Spleen (tissue), 11 donors: Measurements from ENCODE around the gene MRPS5. TPM values are rescaled to one million over a fixed set of nuclear protein-coding genes. Genes with fewer than 3 reads are reported as not detected.

Source experiments
- DNase-seq: peaks from one replicate; pipeline ENCODE4 v3.0.0-alpha.2; 2020
- H3K27ac ChIP-seq, 8 donors: fragments of 200-600 bp; sonication (generic) in 7 of 8; 1 replicate in 4 of 8; 2 replicates in 4 of 8; pipeline versions ENCODE4 v1.5.0 to v1.8.0; 2016 to 2021; ENCODE audit warnings: inconsistent platforms in 4 of 8, mild to moderate bottlenecking in 4 of 8, moderate library complexity in 1 of 8
- H3K27me3 ChIP-seq, 7 donors: fragments of 200-600 bp; sonication (generic) in 6 of 7; replicated peaks in 1 of 7; 1 replicate in 4 of 7; 2 replicates in 3 of 7; pipeline versions ENCODE4 v1.5.0 to v1.8.0; 2016 to 2021; ENCODE audit warnings: inconsistent platforms in 3 of 7, mild to moderate bottlenecking in 1 of 7
- H3K36me3 ChIP-seq, 6 donors: fragments of 200-600 bp; sonication (generic) in 5 of 6; 1 replicate in 4 of 6; 2 replicates in 2 of 6; pipeline versions ENCODE4 v1.5.0 to v1.8.0; 2016 to 2021; ENCODE audit warnings: inconsistent platforms in 2 of 6
- H3K4me1 ChIP-seq, 6 donors: fragments of 200-600 bp; sonication (generic) in 5 of 6; 1 replicate in 3 of 6; 2 replicates in 3 of 6; pipeline versions ENCODE4 v1.5.0 to v1.8.0; 2016 to 2021; ENCODE audit warnings: inconsistent platforms in 3 of 6
- H3K4me3 ChIP-seq, 8 donors: fragments of 200-600 bp; sonication (generic) in 7 of 8; 1 replicate in 4 of 8; 2 replicates in 4 of 8; pipeline versions ENCODE4 v1.5.0 to v1.8.0; 2016 to 2021; ENCODE audit warnings: inconsistent platforms in 4 of 8, mild to moderate bottlenecking in 4 of 8, moderate library complexity in 2 of 8
- H3K9me3 ChIP-seq, 8 donors: fragments of 200-600 bp; sonication (generic) in 7 of 8; 1 replicate in 4 of 8; 2 replicates in 4 of 8; pipeline versions ENCODE4 v1.5.0 to v1.8.0; 2016 to 2021; ENCODE audit warnings: inconsistent platforms in 4 of 8
- POLR2A ChIP-seq, 3 donors: fragments of 450-650 bp; IDR thresholded peaks; one replicate each; pipeline ENCODE4 v1.5.1; 2017; ENCODE audit warnings: antibody characterized with exemption in 3 of 3, mild to moderate bottlenecking in 1 of 3
- POLR2AphosphoS5 ChIP-seq, 3 donors: sonication (generic); formaldehyde crosslinking; IDR thresholded peaks; one replicate each; pipeline ENCODE4 v1.5.1; 2017; ENCODE audit warnings: antibody characterized with exemption in 3 of 3
- WGBS, 5 donors: extraction: QIAGEN DNeasy Blood & Tissue Kit in 3 of 5; methylation state at CpG; one replicate each; pipeline versions ENCODE4 v1.1.5 to v1.1.7; 2013 to 2018; 5-methylcytosine and 5-hydroxymethylcytosine counted together
- intact Hi-C: fragments of 100-400 bp; cut with DNase I; formaldehyde crosslinking; loops from one replicate; pipeline ENCODE4 v1.15.0; 2023; ENCODE audit warnings: low total_unique reads
- polyA plus RNA-seq, 3 donors: library from polyadenylated mRNA; stranded (reverse); fragments of 200-250 nt; gene quantifications; one replicate each; pipeline ENCODE4 v1.2.1, GENCODE V29; 2013
- total RNA-seq, 7 donors: library from RNA; depleted of rRNA in 3 of 7; stranded (reverse); fragments of >200 nt in 3 of 7; fragmentation: NEBNext Ultra II Directional in 4 of 7; extraction: Animal tissue kit (Norgen Biotek cat#: 25700) in 4 of 7; gene quantifications; one replicate each; pipeline versions ENCODE4 v1.1.0 to v1.2.1, GENCODE V29; 2016 to 2021
- TF ChIP-seq, protein P1 (sequence below), 11 experiments: fragments of 200-600 bp in 7 of 11; fragments of 450-650 bp in 4 of 11; sonication (generic) in 4 of 11; IDR thresholded peaks in 8 of 11; conservative IDR thresholded peaks in 3 of 11; 1 replicate in 7 of 11; 2 replicates in 4 of 11; pipeline versions ENCODE4 v1.4.0 to v1.8.0; 2016 to 2021; ENCODE audit warnings: antibody characterized with exemption in 11 of 11, inconsistent platforms in 4 of 11, mild to moderate bottlenecking in 1 of 11
- donor health status: healthy with polysubstance abuse.
- donor health status: DM: no; HTN: no; CAD: no; lungs with moderate emphysema.
- donor health status: DM: no; HTN: no; CAD: no.
- donor health status: Bipolar disorder and iron deficiency.
- donor health status: healthy.
- donor health status: DM: no; HTN: no; CAD: no.
- donor health status: DM: yes; HTN: yes; CAD: no.

MRPS5 gene
- total and polyA plus RNA-seq, 10 donors = 37.5 to 92.2 (median 53.7) TPM

DNA sequence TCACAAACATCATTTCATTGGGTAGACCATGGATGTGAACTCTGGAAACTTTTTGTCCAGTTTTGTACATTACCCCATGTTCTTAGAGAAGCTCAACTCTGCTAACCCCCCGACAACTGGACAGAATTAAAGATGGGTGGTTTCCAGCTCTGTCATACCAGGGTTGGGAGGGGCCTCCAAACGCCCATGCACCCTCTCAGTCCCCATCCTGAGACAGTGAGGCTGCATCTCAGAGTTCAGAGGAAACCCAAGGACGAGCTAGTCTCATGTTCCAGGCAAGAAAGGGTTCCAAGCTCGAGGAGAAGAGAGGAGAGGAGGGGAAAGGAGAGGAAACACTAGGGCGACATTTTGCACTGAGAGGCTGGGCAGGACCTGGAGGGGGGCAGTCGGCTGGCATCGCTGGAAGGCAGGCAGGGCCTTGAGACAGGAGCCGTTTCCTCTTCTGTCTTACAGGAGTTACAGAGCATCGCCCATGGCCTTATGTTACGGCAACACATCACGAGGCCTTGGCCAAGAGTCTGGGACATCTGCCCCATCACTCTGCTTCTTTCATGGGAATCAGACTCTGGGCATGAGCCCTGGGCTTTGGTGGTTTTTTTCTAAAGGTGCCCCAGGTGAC, 79.7 kb downstream of the MRPS5 start:
- intact Hi-C loops = no loop called here
- H3K4me1 ChIP-seq = peaks cover 0 to 8% (median 0%) of the 10 kb centered on the region in 6 donors

DNA sequence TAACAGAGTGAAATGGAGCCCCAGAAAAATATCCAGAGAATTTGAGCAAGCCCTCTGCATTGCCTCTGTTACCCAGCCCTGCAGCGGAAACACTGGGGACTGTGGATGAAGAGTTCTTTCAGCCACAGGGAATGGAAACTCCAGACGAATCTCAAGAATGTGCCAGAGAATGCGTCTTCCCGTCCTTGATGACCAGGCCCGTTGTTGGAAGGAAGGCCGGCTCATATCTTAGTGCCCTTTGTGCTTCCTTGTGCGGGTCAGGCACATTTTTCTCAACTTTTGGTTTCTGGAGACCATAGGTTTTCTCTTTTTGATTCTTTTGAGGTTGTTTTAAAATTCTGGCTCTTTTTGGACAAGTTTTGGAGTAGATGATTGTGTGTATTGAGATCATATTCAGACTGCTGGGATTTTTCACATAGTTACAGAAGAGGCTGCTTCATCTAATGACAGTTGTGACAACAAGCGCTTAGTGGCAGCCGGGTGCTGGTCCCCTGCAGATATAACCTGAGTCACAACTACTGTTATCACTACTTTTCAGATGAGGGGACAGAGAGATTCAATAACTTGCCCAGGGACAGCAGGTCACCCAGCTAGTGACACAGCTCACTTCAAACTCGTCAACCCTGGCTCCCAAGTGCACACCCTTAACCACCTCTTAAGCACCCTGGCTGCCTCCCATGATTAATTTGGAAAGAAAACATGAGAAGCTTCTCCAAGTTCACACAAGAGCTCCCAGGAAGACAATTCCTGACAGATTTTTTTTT, 80.4 kb downstream of the MRPS5 start:
- no peak for DNase-seq
- H3K36me3 ChIP-seq = no peaks in the 10 kb centered on the region
- H3K4me1 ChIP-seq = peaks cover 0 to 8% (median 0%) of the 10 kb centered on the region in 6 donors
- WGBS, 5 donors = 68 to 91% (median 82%) methylated on average over 10 of the region's 10 CpGs
- no peaks in the 10 kb centered on the region for H3K9me3 ChIP-seq
- H3K27me3 ChIP-seq = peaks cover 0 to 23% (median 0%) of the 10 kb centered on the region in 7 donors
- H3K4me3 ChIP-seq = no peak overlapping the region
- no peak for TF ChIP-seq POLR2AphosphoS5 (IDR thresholded peaks at IDR 0.05)
- TF ChIP-seq, protein P1, sequence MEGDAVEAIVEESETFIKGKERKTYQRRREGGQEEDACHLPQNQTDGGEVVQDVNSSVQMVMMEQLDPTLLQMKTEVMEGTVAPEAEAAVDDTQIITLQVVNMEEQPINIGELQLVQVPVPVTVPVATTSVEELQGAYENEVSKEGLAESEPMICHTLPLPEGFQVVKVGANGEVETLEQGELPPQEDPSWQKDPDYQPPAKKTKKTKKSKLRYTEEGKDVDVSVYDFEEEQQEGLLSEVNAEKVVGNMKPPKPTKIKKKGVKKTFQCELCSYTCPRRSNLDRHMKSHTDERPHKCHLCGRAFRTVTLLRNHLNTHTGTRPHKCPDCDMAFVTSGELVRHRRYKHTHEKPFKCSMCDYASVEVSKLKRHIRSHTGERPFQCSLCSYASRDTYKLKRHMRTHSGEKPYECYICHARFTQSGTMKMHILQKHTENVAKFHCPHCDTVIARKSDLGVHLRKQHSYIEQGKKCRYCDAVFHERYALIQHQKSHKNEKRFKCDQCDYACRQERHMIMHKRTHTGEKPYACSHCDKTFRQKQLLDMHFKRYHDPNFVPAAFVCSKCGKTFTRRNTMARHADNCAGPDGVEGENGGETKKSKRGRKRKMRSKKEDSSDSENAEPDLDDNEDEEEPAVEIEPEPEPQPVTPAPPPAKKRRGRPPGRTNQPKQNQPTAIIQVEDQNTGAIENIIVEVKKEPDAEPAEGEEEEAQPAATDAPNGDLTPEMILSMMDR (IDR thresholded peaks at IDR 0.05 in 8 of 11, conservative IDR thresholded peaks at IDR 0.05 in 3 of 11) = no peak
- TF ChIP-seq POLR2A (IDR thresholded peaks at IDR 0.05) = no peak
- intact Hi-C loops = no loop called here
- no peak overlapping the region for H3K27ac ChIP-seq

More for the DNA sequence above, 79.7 kb downstream of the MRPS5 start:
- no peak overlapping the region for H3K27ac ChIP-seq
- H3K27me3 ChIP-seq = peaks cover 0 to 23% (median 0%) of the 10 kb centered on the region in 7 donors
- H3K36me3 ChIP-seq = no peaks in the 10 kb centered on the region
- H3K4me3 ChIP-seq = no peak overlapping the region
- WGBS, 5 donors = 71 to 84% (median 78%) methylated on average over 11 of the region's 11 CpGs
- H3K9me3 ChIP-seq = no peaks in the 10 kb centered on the region
- no peak for DNase-seq
- no peak for TF ChIP-seq POLR2A (IDR thresholded peaks at IDR 0.05)
- TF ChIP-seq, protein P1 (IDR thresholded peaks at IDR 0.05 in 8 of 11, conservative IDR thresholded peaks at IDR 0.05 in 3 of 11) = no peak
- TF ChIP-seq POLR2AphosphoS5 (IDR thresholded peaks at IDR 0.05) = no peak

DNA sequence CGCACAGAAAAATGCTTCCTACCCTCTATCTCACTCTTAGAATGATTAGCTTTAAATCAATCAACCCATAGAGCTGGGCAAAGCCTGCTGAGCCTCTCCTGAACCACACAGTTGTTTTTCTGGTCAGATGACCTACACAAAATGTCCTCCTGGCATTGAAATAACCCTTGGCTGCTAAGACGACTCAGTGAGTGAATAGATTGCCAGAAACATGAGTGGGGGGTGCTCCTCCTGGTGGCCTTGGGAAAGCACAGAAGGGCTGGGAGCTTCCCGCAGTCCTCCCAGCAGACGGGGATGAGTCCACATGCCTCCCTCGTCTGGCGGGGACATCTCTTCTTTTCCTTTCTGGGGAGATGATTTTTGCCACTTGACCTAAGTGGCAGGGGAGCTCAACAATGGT, 81.2 kb downstream of the MRPS5 start:
- intact Hi-C loops = no loop called here
- H3K27me3 ChIP-seq = peaks cover 0 to 22% (median 0%) of the 10 kb centered on the region in 7 donors
- no peak overlapping the region for H3K4me3 ChIP-seq
- H3K36me3 ChIP-seq = no peaks in the 10 kb centered on the region
- H3K4me1 ChIP-seq = peaks cover 0 to 8% (median 0%) of the 10 kb centered on the region in 6 donors
- DNase-seq = no peak
- no peaks in the 10 kb centered on the region for H3K9me3 ChIP-seq
- TF ChIP-seq, protein P1 (IDR thresholded peaks at IDR 0.05 in 8 of 11, conservative IDR thresholded peaks at IDR 0.05 in 3 of 11) = no peak
- TF ChIP-seq POLR2A (IDR thresholded peaks at IDR 0.05) (no peak), POLR2AphosphoS5 (IDR thresholded peaks at IDR 0.05) (no peak)
- 73 to 90% (median 76%) methylated on average over 6 of the region's 6 CpGs for WGBS, 5 donors
- H3K27ac ChIP-seq = no peak overlapping the region

DNA sequence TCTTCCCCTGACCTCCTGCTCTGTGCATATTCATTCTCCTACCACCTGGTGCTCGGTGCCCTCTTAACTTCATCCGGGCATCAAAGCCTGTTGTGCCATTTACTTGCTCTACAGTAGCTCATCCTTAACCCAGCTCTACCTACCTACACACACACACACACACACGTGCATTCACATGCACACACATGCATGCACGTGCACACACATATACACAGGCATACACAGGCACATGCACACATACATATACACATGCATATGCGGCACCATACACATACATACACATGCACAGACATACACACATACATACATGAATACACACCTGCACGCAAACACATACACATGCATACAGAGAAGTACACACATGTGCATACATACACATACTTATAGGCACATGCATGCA, 81.6 kb downstream of the MRPS5 start:
- 82 to 91% (median 87%) methylated on average over 6 of the region's 6 CpGs for WGBS, 5 donors

More for the DNA sequence above, 81.6 kb downstream of the MRPS5 start:
- intact Hi-C loops = no loop called here
- no peaks in the 10 kb centered on the region for H3K36me3 ChIP-seq
- no peak for DNase-seq
- H3K4me1 ChIP-seq = peaks cover 0 to 8% (median 0%) of the 10 kb centered on the region in 6 donors
- no peaks in the 10 kb centered on the region for H3K9me3 ChIP-seq
- no peak overlapping the region for H3K4me3 ChIP-seq
- TF ChIP-seq POLR2A (IDR thresholded peaks at IDR 0.05) (no peak), POLR2AphosphoS5 (IDR thresholded peaks at IDR 0.05) (no peak)
- TF ChIP-seq, protein P1 (IDR thresholded peaks at IDR 0.05 in 8 of 11, conservative IDR thresholded peaks at IDR 0.05 in 3 of 11) = no peak
- H3K27ac ChIP-seq = no peak overlapping the region
- peaks cover 0 to 18% (median 0%) of the 10 kb centered on the region in 7 donors for H3K27me3 ChIP-seq
